GDM1 (cell line): Measurements from ENCODE around the gene TF.

Experiments used
- DNase-seq: peaks from one replicate; lab custom pipeline; 2025; lab: John Stamatoyannopoulos, UW

Gene TF

DNA sequence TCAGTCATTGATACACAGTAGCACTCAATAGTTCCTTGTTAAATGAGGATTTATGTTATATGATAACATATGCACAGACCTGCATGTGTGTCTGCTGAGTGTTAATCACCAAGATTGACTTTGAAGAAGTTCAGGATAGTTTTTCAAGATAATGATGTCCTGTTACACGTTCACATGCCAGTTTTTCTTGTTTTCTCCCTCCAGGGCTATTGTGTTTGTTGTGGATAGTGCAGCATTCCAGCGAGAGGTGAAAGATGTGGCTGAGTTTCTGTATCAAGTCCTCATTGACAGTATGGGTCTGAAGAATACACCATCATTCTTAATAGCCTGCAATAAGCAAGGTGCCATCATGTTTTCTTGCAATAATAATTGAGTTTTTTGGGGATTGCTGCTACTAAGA is 69.2 kb downstream of the TF start:
- DNase-seq: no peak

DNA sequence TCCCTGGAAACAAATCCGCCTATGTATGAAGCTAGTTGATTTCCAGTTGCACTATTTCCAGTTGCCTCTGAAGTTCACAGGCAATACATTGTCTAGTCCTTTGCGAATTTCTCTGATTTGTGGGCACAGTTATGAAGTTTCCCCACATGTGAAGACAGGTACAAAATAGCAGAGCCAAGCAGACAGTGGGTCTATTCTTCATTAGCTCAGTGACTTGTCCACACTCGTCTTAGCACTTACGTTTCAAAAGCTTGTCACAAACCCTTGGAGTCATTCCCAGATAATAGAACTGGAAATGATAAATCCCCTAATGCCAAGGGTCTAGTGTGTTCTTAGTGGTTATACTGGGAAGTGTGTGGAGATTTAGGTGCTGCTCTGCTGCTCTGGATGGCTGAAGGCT is 73.9 kb downstream of the TF start:
- DNase-seq: no peak

DNA sequence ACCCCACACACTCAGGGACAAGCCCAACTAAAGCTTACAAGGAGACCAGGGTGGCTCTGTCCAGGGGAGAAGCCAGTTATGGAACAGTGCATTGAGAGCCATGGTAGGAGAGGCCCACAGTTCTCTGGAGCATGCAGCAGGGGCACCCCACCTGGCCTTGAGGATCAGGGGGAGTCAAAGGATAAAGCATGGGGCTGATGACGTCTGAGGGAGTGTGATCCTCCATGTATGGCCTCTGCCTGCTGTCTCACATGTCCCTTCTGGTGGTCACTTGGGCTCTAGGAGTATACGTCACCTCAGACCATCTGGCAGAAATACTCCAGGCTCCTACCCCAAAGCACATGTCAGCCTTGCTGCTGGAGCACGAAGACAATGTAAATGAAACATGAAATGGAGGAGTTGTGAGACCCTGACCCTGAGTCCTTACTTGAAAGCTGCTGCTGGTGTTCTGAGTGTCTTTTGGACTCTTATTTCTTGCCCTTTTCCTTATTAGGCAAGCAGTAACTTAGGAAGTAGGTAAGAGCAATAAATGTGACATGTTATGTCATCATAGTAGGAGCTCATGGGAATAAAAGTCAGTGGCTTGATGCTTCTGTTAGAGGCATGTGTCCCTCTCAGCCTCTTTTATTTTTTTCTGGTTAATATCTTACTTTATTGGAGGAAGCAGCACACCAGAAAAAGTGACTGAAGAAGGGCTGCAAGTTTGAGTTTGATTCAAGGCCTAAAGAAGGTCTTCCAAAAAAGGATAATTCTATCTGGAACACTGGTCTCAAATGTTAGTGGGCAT is 74.9 kb downstream of the TF start:
- no peak for DNase-seq

DNA sequence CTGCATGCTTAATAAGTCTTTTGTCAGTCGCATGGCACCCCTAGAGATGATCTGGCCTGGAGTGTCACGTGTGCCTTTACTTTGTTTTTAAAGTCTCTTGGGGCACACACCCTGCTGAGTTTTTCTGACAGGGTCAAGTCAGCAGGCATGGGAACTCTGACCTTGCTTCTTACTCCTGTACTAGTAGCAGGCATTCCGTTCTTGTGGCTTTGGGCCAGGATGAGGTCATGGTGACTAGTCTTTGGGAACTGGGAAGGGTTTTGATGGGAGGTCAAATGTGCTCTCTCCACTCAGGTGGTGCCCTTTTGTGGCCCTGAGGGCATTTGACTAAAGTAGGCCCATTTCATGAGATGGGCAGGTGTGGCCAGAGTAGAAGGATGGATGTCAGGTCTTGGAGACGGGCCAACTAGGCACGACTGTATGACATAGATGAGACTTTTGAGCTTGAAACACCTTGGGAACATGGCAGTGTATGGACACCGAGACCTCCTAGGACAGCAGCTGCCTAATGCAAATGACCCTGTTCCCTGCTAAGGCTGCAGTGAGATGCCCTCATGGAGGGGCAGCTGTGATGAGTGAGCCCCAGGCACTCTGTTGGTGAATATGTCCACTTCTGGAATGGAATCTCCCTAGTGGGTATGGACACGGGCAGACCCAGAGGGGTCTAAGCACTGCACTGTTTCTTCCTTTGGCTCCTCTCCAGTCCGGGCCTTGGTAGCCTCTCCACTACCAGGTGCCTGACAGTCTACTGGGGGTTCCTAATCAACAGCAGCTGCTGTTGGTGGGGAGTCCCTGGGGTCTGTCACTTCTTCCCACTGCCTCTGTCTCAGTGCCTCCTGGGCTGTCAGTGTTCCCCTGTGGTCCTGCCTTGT is 75.8 kb downstream of the TF start:
- no peak for DNase-seq

DNA sequence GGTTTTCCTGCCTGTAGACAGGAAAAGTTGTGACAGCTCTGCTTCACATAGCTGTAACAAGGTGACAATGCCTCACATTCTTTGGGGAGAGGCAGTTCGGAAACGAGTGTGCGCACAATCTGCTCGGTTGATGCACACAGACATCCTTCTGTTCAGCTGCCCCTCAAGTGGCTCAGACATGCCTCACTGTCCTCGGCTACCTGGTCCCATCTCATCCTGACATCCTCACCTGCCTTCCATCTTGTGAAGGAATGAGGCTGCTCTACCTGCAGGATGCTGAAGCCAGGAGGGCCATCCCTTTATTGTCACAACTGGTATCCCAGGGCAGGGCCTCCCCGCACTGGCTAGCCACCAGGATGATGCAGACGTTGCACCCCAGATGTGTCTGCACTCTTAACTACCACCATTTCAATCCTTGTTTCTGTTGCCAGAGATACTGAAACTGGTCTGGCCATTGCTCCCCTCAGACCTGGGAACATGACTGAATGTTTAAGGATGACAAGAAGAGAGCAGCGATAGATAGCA is 78.8 kb downstream of the TF start:
- DNase-seq: no peak

DNA sequence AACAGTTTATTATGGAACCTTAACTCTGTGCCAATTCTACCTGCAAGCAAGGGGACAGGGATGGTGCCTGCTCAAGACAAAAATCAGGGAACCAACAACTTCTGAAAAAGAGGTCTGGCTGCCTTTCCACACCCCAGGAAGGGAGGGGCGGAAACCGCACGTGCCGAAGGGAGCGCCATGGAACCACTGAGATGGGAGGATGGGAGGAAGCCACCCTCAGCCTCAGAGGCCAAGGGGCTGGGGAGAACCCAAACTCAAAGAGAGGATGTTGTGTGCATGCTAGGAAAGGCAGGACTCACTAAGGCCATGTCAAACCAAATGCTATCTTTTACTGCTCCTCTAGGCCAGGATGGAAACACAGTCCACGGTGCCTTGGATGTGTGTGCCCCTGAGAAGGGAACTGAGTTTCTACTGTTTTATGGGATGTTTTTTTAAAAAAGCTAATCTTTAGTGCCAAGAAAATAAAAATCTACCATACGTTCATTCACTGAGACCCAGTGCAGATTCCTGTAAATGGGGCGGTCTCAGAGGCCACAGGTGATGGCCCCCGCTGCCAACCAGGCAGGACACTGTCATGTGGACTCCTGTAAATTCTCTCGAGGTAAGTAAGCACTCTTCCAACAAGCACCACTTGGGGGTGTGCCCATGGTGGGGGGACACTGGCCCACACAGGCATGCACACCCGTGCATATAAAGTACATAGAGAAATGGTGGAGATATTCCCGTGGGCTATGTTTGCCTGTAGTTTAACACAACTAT is 80.0 kb downstream of the TF start:
- no peak for DNase-seq

DNA sequence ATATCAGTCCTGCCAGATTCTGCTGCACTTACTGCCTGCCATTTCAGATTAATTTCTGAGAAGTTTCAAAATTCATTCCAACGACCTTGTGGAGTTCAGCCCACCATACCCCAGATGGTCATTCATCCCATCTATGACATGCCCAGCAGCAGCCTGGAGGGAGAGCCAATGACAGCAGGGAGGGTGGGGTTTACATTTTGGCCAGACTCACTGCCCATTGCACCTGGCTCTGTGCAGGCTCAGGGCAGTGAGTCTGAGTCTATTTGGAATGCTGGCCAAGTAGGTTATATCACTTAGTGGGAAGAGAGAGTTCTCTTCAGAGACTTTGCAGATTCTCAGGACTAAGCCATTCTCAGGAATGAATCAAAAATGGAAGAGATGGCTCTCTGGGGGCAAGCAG is 80.9 kb downstream of the TF start:
- no peak for DNase-seq

DNA sequence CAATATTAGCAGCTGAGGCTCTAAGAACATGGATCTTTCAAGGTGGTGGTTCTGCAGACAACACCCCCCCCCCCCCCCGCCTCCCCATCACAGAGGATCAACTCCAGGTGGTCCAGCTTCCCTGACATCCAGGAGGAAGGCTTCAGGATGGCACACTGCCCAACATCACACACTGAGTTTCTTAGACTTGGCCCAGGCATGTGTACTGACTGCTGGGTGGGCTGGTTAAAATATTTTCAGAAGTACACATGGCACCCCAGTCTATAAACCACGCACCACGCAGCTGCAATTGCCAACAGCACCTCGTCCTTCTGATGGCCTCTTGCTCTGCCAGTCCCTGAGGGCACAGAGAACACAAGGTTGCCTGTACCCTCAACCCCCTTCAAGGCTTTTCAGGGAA is 81.5 kb downstream of the TF start:
- no peak for DNase-seq

DNA sequence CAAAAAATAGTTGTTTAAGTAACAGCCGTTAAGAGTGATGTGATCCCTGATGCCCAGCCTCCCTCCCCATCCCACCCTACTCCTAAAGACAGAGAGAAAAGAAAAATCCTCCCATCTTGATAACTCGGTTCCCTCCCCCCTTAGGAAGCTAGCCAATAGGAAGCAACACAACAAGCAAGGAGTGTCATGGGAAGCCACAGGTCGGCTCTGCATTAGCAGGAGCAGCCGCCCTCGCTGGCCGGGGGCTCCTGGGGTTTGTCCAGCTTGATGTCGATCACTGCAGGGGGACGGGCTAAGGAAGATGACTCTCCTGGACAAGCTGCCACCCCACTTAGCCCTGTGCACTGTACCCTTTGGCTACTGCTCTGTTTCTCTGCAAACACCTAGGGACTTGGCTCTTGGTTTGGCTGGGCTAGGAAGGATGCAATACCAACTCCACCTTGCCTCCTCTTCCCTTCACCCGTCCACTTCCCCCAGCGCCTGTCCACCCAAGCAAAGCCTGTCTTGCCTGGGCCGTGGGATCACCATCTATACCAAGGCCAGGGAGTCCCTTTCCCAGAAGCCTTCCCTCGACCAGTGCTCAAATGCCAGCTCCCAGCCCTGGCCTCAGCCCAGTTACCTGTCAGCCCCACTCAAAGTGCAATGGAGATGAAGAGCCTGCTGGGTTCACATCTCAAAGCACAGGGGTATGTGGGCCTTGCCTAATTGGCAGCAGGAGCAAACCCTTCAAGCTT is 82.5 kb downstream of the TF start:
- no peak for DNase-seq

DNA sequence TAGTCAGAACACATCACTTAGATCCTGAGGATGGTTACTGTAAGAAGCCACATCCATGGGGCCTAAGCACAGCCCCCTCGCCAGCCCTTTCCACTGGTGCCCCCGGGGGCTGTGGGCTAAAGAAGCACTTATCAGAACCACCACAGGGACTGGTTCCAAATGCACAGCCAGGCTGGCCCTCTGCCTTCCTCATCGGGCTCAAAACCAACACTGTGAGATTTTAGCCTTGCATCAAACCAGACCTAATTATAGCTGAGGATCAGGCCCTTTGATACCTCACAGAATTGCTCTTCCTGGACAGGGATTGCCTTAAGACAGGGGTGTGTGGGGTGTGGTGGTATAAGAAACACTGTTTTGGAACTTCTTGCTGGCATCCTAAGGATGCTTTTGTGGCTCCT is 83.1 kb downstream of the TF start:
- no peak for DNase-seq

DNA sequence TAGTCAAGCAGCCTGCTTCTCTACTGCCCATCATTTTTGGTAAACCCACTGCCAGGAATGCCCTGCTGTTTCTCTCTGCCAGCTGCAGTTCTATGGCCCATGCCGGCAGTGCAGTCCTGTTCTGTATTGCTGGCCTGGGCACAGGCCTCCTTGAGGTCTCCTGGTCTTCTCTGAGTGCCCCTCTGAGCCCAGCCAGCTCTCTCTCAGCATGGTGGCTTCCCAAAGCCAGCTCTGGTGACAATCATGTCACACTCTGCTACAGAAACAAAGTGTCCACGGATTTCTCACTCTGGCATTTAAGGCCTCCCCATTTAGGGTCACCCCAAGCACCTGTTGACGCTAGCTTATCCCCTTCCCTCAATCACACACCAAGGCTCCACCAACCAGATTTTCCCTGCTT is 83.9 kb downstream of the TF start:
- no peak for DNase-seq

DNA sequence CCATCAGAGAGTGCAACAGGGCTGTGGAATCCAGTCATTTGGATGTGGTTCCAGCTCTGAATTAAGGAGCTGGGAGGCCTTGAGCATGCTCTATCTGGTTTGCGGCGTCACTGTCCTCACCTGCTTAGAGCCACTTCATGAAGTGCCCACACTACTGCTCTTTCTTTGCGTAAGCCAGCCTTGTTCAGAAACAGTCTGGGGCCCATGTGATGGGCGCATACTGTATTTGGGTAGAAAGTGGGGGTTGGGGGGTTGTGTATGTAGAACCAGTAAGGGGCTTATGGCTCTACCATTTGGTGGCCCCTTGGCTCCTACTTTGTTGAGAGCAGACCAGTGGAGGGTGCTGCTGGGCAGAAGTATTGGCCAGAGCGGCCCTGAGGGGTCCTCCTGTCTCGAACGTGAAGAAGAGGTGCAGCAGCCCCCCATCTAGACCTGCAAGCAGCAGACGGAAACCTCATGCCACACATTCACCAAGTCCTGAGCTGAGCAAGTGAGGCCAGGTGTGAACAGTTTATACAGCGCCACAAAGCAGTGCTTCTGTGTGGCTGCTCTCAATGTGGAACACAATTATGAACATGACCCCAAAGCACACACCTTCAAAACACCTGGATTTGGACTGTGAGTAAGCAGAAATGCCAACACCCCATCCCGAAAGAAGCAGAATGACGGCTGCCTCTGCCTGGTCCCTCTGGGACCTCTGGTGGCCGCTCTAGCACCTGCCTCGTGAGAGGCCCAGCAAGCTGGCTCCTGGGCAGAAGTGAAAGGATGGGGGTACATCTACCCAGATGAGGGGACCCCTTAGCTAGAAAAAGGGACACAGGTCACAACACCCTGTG is 86.0 kb downstream of the TF start:
- no peak for DNase-seq

DNA sequence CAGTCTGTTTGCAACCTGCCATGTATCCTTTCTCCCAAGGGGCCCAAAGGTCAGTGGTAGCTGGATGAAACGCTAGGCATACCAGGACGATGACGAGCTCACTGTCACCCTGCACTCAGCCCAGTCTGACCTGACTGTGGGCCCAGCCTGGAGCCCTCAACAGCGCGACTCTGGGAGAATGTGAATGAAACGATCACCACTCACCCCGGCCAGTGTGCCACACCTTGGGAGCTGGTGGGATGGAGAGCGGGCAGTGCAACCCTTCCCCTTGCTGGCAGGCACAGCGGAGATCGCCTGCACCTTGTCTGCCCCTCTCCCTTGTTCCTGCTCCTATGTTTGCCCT is 86.6 kb downstream of the TF start:
- DNase-seq: no peak

DNA sequence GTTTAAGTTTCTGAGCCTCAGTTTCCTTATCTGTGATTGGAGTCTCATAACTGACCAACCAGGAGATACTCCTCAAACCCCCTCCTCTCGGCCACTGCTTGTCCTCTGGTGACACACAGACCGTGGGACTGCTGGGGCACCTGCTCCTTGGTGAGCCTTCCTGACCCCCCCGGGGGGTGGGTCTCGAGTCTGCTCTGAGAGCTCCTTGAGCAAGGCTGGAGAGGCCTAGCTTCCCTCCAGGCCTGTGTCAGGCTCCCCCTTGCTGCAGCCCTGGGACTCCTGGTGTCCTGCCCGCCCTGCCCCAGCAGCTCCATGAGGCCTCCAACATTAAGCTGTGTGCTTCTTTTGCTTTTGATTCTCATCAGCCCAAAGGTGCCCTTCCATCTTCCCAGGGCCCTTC is 87.1 kb downstream of the TF start:
- no peak for DNase-seq

DNA sequence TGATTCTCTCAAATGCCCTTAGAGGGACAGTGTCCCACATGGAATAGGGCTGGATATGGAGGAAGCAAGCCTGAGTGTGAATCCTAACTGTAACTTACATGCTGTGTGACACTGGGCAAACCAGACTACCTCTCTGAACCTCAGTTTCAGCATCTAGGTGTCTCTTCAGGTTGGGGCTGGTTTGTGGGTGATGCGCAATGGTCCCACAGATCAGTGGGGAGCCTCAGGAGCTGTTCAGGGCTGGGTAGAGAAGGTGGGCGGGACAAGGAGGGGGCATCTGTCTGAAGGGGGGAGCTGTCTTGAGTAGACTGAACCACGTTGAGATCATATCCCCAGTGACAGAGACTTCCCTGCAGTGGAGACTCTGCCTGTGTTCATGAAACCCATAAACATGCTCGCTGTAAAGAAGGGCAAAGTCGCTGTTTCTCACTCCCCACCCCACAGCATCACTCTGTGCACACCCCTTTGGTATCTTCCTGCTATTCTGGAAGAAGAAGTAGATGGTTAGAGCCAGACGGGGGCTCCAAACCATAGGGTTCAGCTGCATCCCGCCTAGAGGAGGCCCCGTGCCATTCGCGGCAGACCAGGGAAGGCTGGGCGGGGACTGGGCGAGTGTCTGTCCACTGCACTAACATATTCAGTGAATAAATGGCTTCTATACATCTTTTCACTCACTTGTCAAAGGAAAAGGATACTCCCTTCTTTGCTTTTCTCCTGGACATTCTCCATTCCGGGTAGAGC is 87.9 kb downstream of the TF start:
- no peak for DNase-seq

DNA sequence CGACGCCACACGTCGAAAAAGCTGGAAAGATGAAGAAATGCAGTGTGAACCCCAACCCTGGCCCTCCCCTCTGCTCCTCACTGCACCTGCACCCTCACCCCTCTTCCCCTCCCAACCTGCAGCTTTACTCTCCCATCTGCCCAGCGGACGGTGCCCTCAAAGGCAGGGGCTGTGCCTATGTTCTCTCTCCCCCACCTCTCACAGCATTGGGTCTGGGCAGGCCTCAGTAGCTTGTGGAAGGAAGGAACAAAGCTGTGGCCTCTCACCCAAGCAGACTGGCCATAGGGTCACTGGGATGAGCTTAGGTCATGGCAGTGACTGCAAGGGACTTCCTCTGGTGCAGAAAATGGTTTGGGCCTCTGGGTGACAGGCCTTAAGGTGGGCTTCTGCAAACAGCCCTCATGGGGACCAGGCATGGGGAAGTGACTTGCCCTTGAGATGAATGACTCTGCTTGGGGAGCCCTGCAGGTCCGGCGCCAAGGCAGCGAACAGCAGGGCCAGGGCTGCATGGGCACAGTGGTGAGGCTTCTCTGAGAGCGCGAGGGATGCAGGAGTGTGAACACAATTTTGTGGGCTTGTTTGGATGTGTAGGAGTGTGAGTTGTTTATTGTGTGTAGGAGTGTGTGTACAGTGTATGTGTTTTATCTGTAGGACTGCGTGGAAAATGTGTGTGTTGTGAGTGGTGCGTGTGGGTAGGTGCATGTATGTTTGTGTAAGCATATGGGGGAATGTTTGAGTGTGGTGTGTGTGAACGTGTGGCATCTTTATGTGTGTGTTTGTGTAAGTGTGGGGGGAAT is 88.6 kb downstream of the TF start:
- DNase-seq: no peak

DNA sequence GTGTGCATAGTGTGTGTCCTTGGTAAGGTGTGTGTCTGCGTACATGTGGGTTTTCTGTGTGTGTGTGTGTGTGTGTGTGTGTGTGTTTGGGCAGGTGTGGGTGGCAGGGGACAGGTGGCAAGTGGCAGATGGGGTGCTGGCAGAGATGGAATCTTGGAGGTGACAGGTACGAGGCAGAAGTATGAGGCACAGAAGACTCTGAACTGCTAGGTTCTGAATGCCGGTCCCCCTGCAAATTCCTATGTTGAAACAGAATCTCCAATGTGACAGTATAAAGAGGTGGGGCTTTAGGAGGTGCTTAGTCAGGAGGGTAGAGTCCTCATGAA is 89.2 kb downstream of the TF start:
- no peak for DNase-seq

DNA sequence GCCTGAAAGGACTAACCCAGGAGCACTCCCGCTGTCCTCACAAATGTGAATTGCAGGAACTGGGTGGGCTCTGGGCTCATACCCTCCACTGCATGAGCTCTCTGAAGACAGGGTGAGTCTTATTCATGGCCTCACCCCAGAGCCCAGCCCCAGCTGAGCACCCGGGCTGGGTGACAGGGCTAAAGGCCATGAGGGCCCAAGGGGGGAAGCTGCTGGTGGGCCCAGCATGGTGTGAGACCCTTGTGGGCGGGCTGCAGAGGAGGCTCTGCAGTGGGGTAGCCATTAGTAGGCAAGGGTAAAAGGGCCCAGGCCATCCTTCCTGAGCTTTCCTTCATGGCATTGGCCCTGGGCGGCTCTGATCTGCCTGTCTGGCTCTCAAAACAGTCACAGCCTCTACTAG is 89.8 kb downstream of the TF start:
- DNase-seq: no peak

DNA sequence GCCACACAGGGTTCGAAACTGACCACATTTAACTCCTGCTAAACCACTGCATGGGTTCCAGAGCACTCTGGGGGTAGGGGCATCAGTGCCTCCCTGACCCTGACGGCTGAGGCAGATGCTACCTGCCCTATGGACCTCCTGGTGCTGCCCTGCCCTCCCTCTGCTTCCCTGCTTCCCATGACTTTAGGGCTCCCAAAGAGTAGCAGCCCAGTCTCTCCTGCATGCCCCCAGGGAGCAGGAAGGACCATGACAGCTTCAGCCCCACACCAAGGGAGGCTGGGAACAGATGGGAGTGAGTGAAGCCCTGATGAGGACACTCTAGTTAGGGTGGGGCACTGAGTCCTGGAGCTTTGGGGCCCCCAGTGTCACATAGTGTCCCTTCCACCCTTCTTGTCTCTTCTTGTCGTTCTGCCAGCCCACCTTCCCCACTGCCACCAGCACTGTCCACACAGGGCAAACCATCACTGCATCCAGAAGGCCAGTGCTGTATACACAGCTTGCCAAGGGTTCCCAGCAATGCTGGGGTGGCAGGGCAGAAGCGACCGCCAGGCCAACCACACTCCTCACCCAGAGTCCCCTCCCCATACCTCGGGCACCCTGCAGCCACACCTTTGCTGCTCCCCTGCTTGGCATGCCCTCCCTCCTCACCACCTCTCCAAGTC is 90.4 kb downstream of the TF start:
- DNase-seq: no peak
